Stimulated activated CD8-positive, alpha-beta memory T cell treated with anti-CD3 and anti-CD28 coated beads, Interleukin-7, amount 100 ng/mL, for 24 hours (primary cell): ENCODE results near the gene LTBP3.

Source experiments
- DNase-seq: peaks from one replicate; pipeline ENCODE4 v3.0.0-alpha.2; 2020; ENCODE audit warnings: low read depth

Gene LTBP3

DNA sequence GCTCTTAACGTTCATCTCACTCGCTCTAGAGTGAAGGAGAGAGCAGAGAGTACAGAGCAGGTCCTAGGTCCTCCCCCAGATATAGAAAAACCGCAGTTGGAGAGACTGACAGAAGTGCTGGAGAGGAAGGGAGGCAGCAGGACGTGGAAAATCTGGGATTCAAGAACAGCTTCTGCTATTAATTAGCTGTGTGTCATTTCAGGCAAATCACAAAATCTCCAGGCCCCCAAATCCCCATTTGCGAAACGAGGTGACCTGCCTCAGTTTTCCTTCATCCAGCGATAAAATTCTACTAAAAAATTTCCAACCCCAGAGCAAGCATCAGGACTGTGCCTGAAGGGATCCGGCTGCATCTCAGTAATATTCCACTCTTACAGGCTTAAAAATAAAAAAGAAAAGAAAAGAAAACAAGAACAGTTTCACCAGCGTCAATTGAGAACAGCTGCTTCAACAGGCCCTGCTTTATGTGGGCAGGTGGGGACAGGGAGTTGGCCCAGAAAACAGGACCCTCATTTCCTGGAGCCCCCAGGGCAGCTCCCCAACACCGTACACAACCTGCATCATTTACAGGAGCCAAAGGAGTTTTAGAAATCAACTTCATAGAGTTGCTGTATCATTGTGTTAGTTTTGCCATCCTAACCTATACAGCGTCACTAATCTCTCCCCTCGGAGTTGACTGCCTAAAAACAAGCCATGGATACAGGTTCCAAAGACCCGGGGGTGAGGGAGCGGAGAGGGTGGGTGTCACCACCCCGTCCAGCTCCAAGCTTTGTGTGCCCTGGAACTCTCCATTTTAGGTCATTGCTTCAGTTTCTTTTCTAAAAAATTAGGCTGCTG is 61.6 kb downstream of the LTBP3 start:
- DNase-seq = no peak

DNA sequence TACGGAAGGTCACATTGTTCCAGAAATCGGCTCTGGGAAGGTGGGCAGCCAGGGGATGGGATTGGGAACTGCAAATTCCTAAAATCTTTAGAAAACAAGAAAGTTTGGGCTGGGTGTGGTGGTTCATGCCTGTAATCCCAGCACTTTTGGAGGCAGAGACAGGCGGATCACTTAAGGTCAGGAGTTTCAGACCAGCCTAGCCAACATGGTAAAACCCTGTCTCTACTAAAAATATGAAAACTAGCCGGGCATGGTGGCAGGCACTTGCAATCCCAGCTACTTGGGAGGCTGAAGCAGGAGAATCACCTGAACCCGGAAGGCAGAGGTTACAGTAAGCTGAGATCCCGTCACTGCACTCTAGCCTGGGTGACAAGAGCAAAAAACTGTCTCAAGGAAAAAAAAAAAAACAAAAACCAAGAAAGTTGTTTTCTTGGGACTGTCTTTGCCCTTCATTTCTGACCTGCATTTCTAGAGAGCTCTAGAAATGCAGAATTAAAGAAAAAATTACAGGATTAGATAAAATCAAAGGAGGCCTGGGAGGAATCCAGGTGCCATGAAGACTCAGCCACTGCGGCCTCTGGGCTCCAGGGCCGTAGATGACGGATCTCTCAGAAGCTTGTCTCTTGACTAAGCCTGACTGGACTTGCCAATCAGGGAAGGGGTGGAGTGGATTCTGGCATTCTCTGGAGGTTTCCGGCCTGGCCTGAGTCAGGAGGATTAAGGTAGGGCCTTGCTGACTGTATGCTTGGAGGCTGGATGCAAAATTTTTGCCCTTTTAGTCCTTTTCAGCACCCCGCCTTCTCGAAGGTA is 64.6 kb downstream of the LTBP3 start:
- no peak for DNase-seq

DNA sequence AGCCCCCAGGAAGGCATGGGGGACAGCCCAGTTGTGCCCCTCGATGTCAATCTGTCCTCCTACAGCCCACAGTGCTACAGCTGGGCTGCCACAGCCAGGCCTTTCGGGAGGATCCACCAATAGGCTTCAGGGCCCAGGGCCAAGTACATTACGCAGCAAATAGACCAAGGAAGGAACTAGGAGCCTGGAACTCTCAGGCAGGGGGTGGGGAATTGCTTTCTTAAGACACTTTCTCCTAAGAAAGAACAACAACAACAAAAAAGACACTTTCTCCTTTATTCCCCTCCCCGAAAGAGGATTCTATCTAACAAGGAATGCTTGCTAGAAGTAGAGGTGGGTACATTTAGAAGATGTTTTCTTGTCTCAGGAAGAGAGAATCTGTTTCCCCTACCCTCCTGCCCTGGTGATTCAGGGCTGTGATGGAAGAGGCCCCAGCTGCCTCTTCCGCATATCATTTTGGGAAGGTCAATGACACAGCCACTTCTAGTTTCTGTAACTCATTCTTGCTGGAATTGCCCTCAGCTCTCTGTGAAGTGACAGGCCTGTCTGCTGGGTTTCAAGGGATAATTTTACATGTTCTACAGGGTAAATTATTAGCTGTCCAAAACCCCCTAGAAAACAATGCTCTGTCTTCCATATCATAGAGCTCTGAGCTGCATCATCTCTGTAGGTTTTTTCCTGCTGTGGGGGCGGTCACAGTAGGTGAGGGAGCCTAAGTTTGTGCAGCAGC is 65.4 kb downstream of the LTBP3 start:
- DNase-seq = no peak

DNA sequence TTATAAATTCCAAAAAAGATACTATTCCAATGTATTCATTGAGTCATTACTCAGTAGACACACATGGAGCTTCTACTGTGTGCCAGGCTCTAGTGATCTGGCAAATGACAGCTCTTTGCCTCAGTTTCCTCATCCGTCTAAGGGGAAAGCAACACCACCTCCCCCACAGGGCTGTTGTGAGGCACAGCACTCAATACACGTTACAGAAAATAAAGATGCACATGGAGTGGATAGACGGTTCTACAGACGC is 65.8 kb downstream of the LTBP3 start:
- DNase-seq = no peak

DNA sequence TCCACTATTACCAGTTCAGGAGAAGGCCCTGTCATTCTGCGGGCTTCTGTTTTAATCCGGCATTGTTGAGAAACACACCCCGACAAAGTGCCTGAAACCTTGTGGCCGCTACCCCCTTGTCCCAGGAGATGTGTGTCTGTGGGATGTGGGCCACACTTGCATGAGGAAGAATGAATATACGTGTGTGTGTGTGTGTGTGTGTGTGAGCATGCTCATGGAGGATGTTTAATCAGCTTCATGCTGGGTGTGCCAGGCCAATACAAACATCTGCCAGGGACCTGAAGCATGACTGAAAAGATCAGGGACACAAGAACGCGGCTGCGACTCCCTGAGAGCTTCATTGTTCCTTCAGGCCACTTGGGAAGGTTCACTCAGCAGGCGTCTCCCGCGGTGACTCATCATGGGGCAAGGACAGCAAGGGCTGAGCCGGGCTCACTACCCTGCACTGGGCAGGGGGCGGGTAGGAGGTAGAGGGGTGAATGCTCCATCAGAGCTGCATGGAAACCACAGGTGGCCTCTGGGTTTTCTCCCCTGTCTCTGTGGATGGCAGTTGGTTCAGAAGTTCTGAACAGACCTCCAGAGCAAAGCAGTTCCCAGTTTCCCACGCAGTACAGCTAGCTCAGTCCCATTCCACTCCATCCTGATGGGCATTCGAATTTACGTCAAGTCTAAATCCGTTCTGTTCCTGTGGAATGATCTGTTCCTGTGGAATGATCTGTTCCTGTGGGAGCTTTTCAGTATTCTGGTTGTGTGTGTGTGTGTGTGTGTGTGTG is 66.4 kb downstream of the LTBP3 start:
- no peak for DNase-seq

DNA sequence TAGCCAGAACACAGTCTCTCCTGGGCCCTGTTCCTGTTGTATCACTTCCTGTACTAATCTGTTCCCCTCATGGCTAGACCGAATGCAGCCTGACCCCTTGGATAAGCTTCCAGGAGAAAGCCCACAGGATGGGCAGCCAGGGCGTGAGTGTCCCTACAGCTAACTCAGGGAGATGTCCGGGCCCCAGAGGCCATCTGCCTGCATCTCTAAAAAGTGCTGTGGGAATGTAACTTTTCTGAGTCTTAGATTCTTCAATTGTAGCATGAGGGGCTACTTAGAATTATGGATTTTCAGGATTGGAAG is 67.0 kb downstream of the LTBP3 start:
- DNase-seq = no peak

DNA sequence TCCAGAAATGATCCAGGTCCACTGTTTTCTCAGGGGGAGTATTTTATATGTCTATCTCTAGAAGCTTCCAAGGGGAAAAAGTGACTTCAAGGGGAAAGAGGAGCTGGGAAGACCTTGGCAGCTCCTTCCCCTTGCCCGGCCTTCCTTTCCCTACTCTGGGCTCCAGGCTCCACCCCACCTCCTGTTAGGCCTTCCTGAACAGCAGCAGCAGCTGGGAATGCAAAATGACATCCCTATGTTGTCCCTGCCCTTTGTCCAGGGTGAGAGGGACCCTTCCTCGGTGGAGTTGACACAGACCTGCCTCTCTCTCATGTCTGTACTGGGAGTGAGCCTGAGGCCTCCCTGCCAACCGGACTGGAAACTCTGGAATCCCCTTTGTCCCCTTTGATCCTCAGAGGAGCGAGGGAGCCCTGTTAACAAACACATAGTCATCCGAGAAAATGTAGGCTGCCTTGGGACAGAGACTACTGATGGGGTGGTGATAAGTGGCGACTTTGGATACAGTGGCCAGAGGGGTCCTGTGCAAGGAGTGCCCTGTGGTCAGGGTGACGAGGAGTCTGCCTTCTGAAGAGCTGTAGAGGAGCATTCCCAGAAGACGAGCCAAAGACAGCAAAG is 68.3 kb downstream of the LTBP3 start:
- no peak for DNase-seq

DNA sequence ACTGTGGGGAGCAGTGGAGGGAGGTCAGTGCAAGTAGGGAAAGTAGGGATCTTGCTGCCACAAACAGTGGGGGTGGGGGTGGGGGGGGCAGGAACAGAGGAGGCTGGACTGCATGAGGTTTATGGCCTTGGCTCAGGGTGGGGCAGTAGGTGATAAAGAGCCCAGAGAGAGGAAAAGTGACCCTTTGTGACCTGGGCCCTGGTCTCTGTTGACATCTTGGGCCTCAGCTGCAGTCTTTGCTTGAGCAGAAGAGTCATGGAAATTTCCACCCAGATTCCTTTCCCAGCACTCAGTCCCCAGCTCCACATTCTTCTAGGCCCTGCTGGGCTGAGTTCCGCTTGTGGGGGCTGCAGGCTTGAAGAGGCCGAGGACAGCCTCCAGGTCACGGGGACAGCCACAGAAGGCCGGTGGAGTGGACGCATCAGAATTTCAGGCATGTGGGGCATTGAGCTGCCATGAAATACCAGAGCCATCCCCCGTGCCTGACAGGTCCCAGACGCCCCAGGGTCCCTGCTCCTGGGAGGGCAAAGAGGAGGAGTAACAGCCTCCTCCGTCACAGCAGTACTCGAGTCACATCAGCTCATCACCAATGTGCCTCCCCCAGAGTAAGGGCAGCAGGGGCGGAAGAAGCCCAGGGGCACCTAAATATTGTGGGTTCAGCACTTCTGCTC is 69.0 kb downstream of the LTBP3 start:
- no peak for DNase-seq
